Stimulated activated CD8-positive, alpha-beta memory T cell treated with anti-CD3 and anti-CD28 coated beads, Interleukin-2, amount 100 ng/mL, for 48 hours (primary cell): ENCODE measurements around the gene MT1M.
A peak's percentile ranks its signal among the peaks of the same experiment; 100 is the strongest.
"Not testable (repeated sequence)": the region's sequence is repeated elsewhere in the genome, so short reads cannot be mapped to it uniquely, and the experiment has no call there.

ENCODE experiments used
- DNase-seq, 2 donors: peaks; one replicate each; pipeline ENCODE4 v3.0.0-alpha.2; 2020; ENCODE audit warnings: low read depth in 2 of 2

Gene MT1M

GRCh38 chr16:56632156-56632847, at the start of gene MT1M:
TSS of gene MT1M (plus strand) at chr16:56632659. CDS start at chr16:56632732, 73 bp downstream.
- no peak for DNase-seq

- DNase-seq: not testable (repeated sequence)
Measured at GRCh38 chr16:56582911-56583310, 49.5 kb upstream of the MT1M start.

- no peak for DNase-seq
Measured at GRCh38 chr16:56583351-56584168, 48.9 kb upstream of the MT1M start.

- no peak for DNase-seq
Measured at GRCh38 chr16:56584276-56584675, 48.2 kb upstream of the MT1M start.

- DNase-seq: no peak
Measured at GRCh38 chr16:56588781-56589140, 43.7 kb upstream of the MT1M start.

- DNase-seq: no peak
Measured at GRCh38 chr16:56589141-56590039, 43.1 kb upstream of the MT1M start, which contains the start of gene MT3. TSS of gene MT3 (plus strand) at chr16:56589528. CDS start at chr16:56589591, 63 bp downstream.

GRCh38 chr16:56591377-56592060, 40.9 kb upstream of the MT1M start:
- no peak for DNase-seq

GRCh38 chr16:56593573-56594291, 38.7 kb upstream of the MT1M start:
- no peak for DNase-seq

GRCh38 chr16:56594292-56594619, 38.2 kb upstream of the MT1M start:
- no peak for DNase-seq

GRCh38 chr16:56600398-56600999, 32.0 kb upstream of the MT1M start:
- DNase-seq: no peak

GRCh38 chr16:56601325-56601724, 31.1 kb upstream of the MT1M start:
- no peak for DNase-seq

GRCh38 chr16:56603589-56603988, 28.9 kb upstream of the MT1M start:
- DNase-seq: no peak

GRCh38 chr16:56604966-56605365, 27.5 kb upstream of the MT1M start:
- no peak for DNase-seq

GRCh38 chr16:56605475-56605874, 27.0 kb upstream of the MT1M start:
- no peak for DNase-seq

- no peak for DNase-seq
Measured at GRCh38 chr16:56606071-56606475, 26.4 kb upstream of the MT1M start.

GRCh38 chr16:56606476-56607108, 25.9 kb upstream of the MT1M start:
- DNase-seq: no peak

- DNase-seq: no peak
Measured at GRCh38 chr16:56607109-56607618, 25.3 kb upstream of the MT1M start.

- no peak for DNase-seq
Measured at GRCh38 chr16:56607675-56608042, 24.8 kb upstream of the MT1M start.

GRCh38 chr16:56608043-56608875, 24.2 kb upstream of the MT1M start, which contains the start of gene MT2A:
TSS of gene MT2A (plus strand) at chr16:56608584. CDS start at chr16:56608656, 72 bp downstream.
- DNase-seq: peak; percentile 90 to 91
